Keratinocyte (primary cell): Measurements from ENCODE around the gene MITD1.

ENCODE experiments used
- EZH2 ChIP-seq: IDR thresholded peaks from one replicate; pipeline ENCODE4 v1.6.1; 2012; ENCODE audit warnings: inconsistent platforms, mild to moderate bottlenecking, low read length, moderate library complexity
- TF ChIP-seq, protein P1 (sequence below), 3 experiments: IDR thresholded peaks in 1 of 3; conservative IDR thresholded peaks in 1 of 3; optimal IDR thresholded peaks in 1 of 3; 2 replicates in 2 of 3; 3 replicates in 1 of 3; pipeline versions ENCODE3 to v1.5.1; 2011; ENCODE audit warnings: low read length in 3 of 3, mild to moderate bottlenecking in 3 of 3, moderate library complexity in 2 of 3, control low read depth in 1 of 3, inconsistent platforms in 1 of 3; ENCODE audit not compliant: insufficient read depth in 2 of 3; ENCODE audit errors: extremely low read depth in 1 of 3

DNA sequence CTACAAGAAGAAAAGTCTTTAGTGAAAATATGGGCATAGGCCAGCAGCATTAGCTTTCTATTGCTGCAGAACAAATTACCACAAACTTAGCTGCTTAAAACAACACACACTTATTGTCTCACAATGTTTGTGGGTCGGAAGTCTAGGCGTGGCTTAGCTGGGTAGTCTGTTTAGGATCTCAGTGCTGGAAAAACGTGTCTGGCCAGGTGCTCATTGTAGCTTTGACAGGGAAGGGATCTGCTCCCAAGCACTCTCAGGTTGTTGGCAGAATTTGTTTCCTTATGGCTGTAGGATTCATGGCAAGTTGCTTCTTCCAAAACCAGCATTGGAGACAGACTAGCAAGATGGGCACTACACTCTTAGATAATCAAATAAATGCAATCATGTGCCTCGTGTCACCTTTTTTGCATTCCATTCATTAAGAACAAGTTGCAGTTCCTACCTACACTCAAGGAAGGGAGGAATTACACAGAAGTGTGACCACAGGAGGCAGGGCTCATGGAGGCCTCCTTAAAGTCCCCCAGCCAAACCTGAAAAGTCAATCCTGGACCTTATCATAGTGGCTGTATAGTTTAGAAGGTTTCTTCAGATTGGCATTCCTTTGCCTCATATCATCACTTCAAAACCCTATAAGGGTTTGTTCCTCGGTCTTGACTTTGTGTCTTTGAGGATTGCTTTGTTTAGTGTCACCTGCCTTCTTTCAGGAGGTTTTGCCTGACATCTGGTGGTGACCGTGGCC is 17.4 kb upstream of the MITD1 start:
- TF ChIP-seq, protein P1, sequence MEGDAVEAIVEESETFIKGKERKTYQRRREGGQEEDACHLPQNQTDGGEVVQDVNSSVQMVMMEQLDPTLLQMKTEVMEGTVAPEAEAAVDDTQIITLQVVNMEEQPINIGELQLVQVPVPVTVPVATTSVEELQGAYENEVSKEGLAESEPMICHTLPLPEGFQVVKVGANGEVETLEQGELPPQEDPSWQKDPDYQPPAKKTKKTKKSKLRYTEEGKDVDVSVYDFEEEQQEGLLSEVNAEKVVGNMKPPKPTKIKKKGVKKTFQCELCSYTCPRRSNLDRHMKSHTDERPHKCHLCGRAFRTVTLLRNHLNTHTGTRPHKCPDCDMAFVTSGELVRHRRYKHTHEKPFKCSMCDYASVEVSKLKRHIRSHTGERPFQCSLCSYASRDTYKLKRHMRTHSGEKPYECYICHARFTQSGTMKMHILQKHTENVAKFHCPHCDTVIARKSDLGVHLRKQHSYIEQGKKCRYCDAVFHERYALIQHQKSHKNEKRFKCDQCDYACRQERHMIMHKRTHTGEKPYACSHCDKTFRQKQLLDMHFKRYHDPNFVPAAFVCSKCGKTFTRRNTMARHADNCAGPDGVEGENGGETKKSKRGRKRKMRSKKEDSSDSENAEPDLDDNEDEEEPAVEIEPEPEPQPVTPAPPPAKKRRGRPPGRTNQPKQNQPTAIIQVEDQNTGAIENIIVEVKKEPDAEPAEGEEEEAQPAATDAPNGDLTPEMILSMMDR (optimal IDR thresholded peaks at IDR 0.05 in 1 of 3, IDR thresholded peaks at IDR 0.05 in 1 of 3, conservative IDR thresholded peaks at IDR 0.05 in 1 of 3; ENCODE audit: extremely low read depth in 1 of 3, insufficient read depth in 2 of 3, low read length in 3 of 3) = no peak
- no peak for TF ChIP-seq EZH2
